Parathyroid adenoma (tissue), 2 donors: Measurements from ENCODE around the gene LIPC.

Source experiments
- H2AFZ ChIP-seq: fragments of 300-600 bp; sonication (generic); one replicate; pipeline ENCODE4 v1.7.0; 2017; ENCODE audit warnings: antibody characterized with exemption, mild to moderate bottlenecking
- H3K27ac ChIP-seq: fragments of 300-600 bp; sonication (generic); one replicate; pipeline ENCODE4 v1.7.0; 2017
- H3K27me3 ChIP-seq: fragments of 300-600 bp; sonication (generic); one replicate; pipeline ENCODE4 v1.7.0; 2017; ENCODE audit warnings: low read length; ENCODE audit not compliant: control insufficient read depth, insufficient read depth
- H3K36me3 ChIP-seq: fragments of 300-600 bp; sonication (generic); one replicate; pipeline ENCODE4 v1.7.0; 2017; ENCODE audit warnings: low read length; ENCODE audit not compliant: control insufficient read depth, insufficient read depth
- H3K4me1 ChIP-seq: fragments of 300-600 bp; sonication (generic); one replicate; pipeline ENCODE4 v1.7.0; 2017; ENCODE audit warnings: control low read depth
- H3K4me2 ChIP-seq: fragments of 300-600 bp; sonication (generic); one replicate; pipeline ENCODE4 v1.7.0; 2017; ENCODE audit warnings: low read length
- H3K4me3 ChIP-seq: fragments of 300-600 bp; sonication (generic); one replicate; pipeline ENCODE4 v1.7.0; 2017; ENCODE audit warnings: low read depth, low read length
- H3K79me2 ChIP-seq: fragments of 300-600 bp; sonication (generic); one replicate; pipeline ENCODE4 v1.7.0; 2017; ENCODE audit warnings: control low read depth
- H3K9ac ChIP-seq: fragments of 300-600 bp; sonication (generic); one replicate; pipeline ENCODE4 v1.7.0; 2017; ENCODE audit warnings: mild to moderate bottlenecking
- H3K9me3 ChIP-seq: fragments of 300-600 bp; sonication (generic); one replicate; pipeline ENCODE4 v1.7.0; 2017; ENCODE audit warnings: low read length; ENCODE audit not compliant: control insufficient read depth
- CTCF ChIP-seq: fragments of 300-600 bp; sonication (generic); IDR thresholded peaks from one replicate; pipeline ENCODE4 v1.7.0; 2017; ENCODE audit warnings: antibody characterized with exemption, mild to moderate bottlenecking
- donor health status: primary hyperparathyroidism.

LIPC gene

GRCh38 chr15:58569455-58569854, 137.7 kb downstream of the LIPC start:
- H3K27me3 ChIP-seq, result no peaks in the 10 kb centered on the region
- no peak overlapping the region for H2AFZ ChIP-seq
- H3K79me2 ChIP-seq, result no peaks in the 10 kb centered on the region
- H3K9ac ChIP-seq, result no peak overlapping the region
- no peak overlapping the region for H3K27ac ChIP-seq
- H3K4me1 ChIP-seq, result no peaks in the 10 kb centered on the region
- H3K36me3 ChIP-seq, result no peaks in the 10 kb centered on the region
- H3K4me3 ChIP-seq, result no peak overlapping the region
- no peaks in the 10 kb centered on the region for H3K9me3 ChIP-seq
- H3K4me2 ChIP-seq, result no peak overlapping the region
- TF ChIP-seq CTCF, result no peak

GRCh38 chr15:58571491-58571890, 139.7 kb downstream of the LIPC start:
- Histone ChIP-seq H3K4me1 (peaks cover 4% of the 10 kb centered on the region), H3K9me3 (no peaks in the 10 kb centered on the region), H3K9ac (no peak overlapping the region), H3K4me2 (no peak overlapping the region), H3K4me3 (no peak overlapping the region), H2AFZ (no peak overlapping the region), H3K79me2 (no peaks in the 10 kb centered on the region), H3K36me3 (no peaks in the 10 kb centered on the region), H3K27ac (no peak overlapping the region), H3K27me3 (no peaks in the 10 kb centered on the region)
- no peak for TF ChIP-seq CTCF

- Histone ChIP-seq H3K9me3 (no peaks in the 10 kb centered on the region), H3K79me2 (no peaks in the 10 kb centered on the region), H3K4me3 (no peak overlapping the region), H3K36me3 (no peaks in the 10 kb centered on the region), H3K27ac (no peak overlapping the region), H3K4me2 (no peak overlapping the region), H3K9ac (no peak overlapping the region), H3K4me1 (peaks cover 4% of the 10 kb centered on the region), H3K27me3 (no peaks in the 10 kb centered on the region), H2AFZ (no peak overlapping the region)
- TF ChIP-seq CTCF, result no peak
Observed at GRCh38 chr15:58572521-58572920, 140.7 kb downstream of the LIPC start.

GRCh38 chr15:58573270-58573669, 141.5 kb downstream of the LIPC start:
- TF ChIP-seq CTCF, result no peak
- Histone ChIP-seq H3K4me2 (no peak overlapping the region), H3K27me3 (no peaks in the 10 kb centered on the region), H3K79me2 (no peaks in the 10 kb centered on the region), H3K9ac (no peak overlapping the region), H3K9me3 (no peaks in the 10 kb centered on the region), H3K4me1 (peaks cover 4% of the 10 kb centered on the region), H3K4me3 (no peak overlapping the region), H3K36me3 (no peaks in the 10 kb centered on the region), H2AFZ (no peak overlapping the region), H3K27ac (no peak overlapping the region)

GRCh38 chr15:58574631-58575030, 142.8 kb downstream of the LIPC start:
- no peak overlapping the region for H3K4me2 ChIP-seq
- H3K9me3 ChIP-seq, result no peaks in the 10 kb centered on the region
- no peaks in the 10 kb centered on the region for H3K36me3 ChIP-seq
- no peak overlapping the region for H3K4me3 ChIP-seq
- H3K4me1 ChIP-seq, result peaks cover 4% of the 10 kb centered on the region
- no peaks in the 10 kb centered on the region for H3K27me3 ChIP-seq
- no peak overlapping the region for H3K27ac ChIP-seq
- TF ChIP-seq CTCF, result no peak
- no peaks in the 10 kb centered on the region for H3K79me2 ChIP-seq
- H3K9ac ChIP-seq, result no peak overlapping the region
- peak overlapping the region; percentile 25 for H2AFZ ChIP-seq
